MCF 10A (cell line): ENCODE results near the gene ZNG1B. TPM values are rescaled to one million over a fixed set of nuclear protein-coding genes. Genes with fewer than 3 reads are reported as not detected.
"Not testable (repeated sequence)": the region's sequence is repeated elsewhere in the genome, so short reads cannot be mapped to it uniquely, and the experiment has no call there.

ENCODE experiments used
- Bru-seq: library from RNA; stranded (reverse); fragments of 400-500 nt; gene quantifications from one replicate; lab custom pipeline; 2021; lab: Mats Ljungman, UMichigan
- BruChase-seq, 2 experiments: library from RNA; stranded (reverse); fragments of 400-500 nt; gene quantifications; one replicate each; lab custom pipeline; 2021; lab: Mats Ljungman, UMichigan
- BruUV-seq: library from RNA; stranded (reverse); fragments of 400-500 nt; replicated peaks from 2 replicates; lab custom pipeline; 2021; lab: Mats Ljungman, UMichigan
- CTCF ChIA-PET: fragments of 300-600 bp; sonication (Branson Sonifier 250); formaldehyde crosslinking; extraction: SDS; loops from one replicate; lab custom pipeline; 2021; ENCODE audit warnings: antibody characterized with exemption, inconsistent platforms; lab: Yijun Ruan, JAX
- POLR2A ChIA-PET: fragments of 300-600, 350-650 bp; sonication (Branson Sonifier 250); formaldehyde crosslinking; extraction: SDS; loops from one replicate; lab custom pipeline; 2020; ENCODE audit warnings: antibody characterized with exemption, inconsistent platforms; lab: Yijun Ruan, JAX
- DNase-seq: peaks from one replicate; pipeline ENCODE4 v3.0.0-alpha.2; 2018; ENCODE audit not compliant: unreplicated experiment
- H3K27ac Mint-ChIP-seq: one replicate; pipeline ENCODE4 v1.8.0; 2022; ENCODE audit warnings: mild to moderate bottlenecking, low read depth, mixed read lengths; ENCODE audit not compliant: unreplicated experiment
- H3K27me3 Mint-ChIP-seq: one replicate; pipeline ENCODE4 v1.8.0; 2022; ENCODE audit warnings: mixed read lengths; ENCODE audit not compliant: insufficient read depth, unreplicated experiment
- H3K36me3 Mint-ChIP-seq: one replicate; pipeline ENCODE4 v1.8.0; 2022; ENCODE audit warnings: mild to moderate bottlenecking, moderate library complexity, mixed read lengths; ENCODE audit not compliant: insufficient read depth, unreplicated experiment
- H3K4me1 Mint-ChIP-seq: one replicate; pipeline ENCODE4 v1.8.0; 2022; ENCODE audit warnings: mixed read lengths; ENCODE audit not compliant: insufficient read depth, unreplicated experiment
- H3K4me3 Mint-ChIP-seq: one replicate; pipeline ENCODE4 v1.8.0; 2022; ENCODE audit warnings: mild to moderate bottlenecking, moderate library complexity, mixed read lengths; ENCODE audit not compliant: unreplicated experiment
- H3K9me3 Mint-ChIP-seq: one replicate; pipeline ENCODE4 v1.8.0; 2022; ENCODE audit warnings: mixed read lengths; ENCODE audit not compliant: unreplicated experiment
- CTCF ChIP-seq: fragments of 200-600 bp; IDR thresholded peaks from one replicate; pipeline ENCODE4 v1.8.0; 2022; ENCODE audit warnings: antibody characterized with exemption, mild to moderate bottlenecking; ENCODE audit not compliant: unreplicated experiment
- intact Hi-C: fragments of 100-400 bp; cut with micrococcal nuclease; formaldehyde crosslinking; loops from 2 replicates; pipeline ENCODE4 v1.14.1; 2022
- long read RNA-seq: library from polyadenylated mRNA; stranded (forward); transcript quantifications from one replicate; pipeline ENCODE4 v2.0.0, GENCODE V29; 2022
- total RNA-seq: library from RNA; stranded (reverse); gene quantifications from 2 replicates; pipeline ENCODE4 v1.2.3, GENCODE V29; 2022

ZNG1B gene
- 44.6 and 48.5 TPM in 2 replicates for total RNA-seq
- percentile 88 among the genes with signal in this experiment for Bru-seq, nascent RNA
- percentile 81 among the genes with signal in this experiment for BruChase-seq, experiment 1, labeled RNA remaining after a 6-hour chase
- percentile 89 among the genes with signal in this experiment for BruChase-seq, experiment 2, labeled RNA remaining after a 2-hour chase
- long read RNA-seq, transcript CBWD2-201 (15 exons, 1,812 nt) = major isoform, 48 of 133 reads
- long read RNA-seq, transcript CBWD2-203 (14 exons, 1,665 nt) = minor isoform, 7 of 133 reads
- long read RNA-seq, transcript CBWD2-202 (16 exons, 1,740 nt) = minor isoform, 22 of 133 reads
- long read RNA-seq, transcript CBWD2-209 (3 exons, 880 nt) = minor isoform, 7 of 133 reads
- long read RNA-seq, partial matches to known transcripts = 14 of 133 reads
- long read RNA-seq, other reads (novel, unspliced or antisense) = 33 of 133 reads

DNA sequence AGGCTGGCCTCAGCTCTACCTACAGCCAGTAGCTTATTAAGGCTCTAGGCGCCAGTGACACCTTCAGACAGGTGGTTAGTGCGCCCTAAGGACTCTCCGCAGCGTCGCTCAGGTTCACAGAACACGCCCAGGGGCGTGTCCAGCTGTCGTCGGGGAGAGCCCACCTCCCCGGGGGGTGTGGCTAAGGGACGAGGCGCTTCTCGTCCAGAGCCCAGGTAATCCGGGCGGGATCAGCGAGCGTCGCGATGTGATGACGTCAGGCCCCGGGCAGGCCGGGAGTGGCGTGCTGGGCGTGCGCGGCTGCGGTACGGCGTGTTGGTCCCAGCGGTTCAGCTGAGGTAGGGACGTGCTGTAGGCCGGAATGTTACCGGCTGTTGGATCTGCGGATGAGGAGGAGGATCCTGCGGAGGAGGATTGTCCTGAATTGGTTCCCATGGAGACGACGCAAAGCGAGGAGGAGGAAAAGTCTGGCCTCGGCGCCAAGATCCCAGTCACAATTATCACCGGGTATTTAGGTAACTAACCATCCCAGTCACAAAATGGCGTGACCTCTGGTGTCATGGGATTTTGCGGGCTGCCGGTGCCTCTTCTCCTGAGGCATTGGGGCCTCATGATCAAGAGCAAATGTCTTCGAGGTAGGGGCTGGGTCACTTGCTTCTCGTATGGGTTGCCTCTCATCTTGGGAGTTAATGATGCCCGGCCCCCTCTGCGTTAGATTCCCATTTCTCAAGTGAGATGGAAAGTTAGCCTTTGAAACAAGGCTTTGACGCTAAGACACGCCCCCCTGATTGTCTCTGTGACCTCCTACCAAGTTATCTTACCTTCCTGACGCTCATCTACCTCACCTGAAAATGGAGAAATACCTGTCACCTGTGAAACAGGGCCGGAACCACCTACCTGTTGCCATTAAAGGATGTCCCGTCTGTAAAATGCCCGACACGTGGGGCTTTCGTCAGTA lies at the start of gene ZNG1B:
Gene ZNG1B, plus strand, starts transcription at position 184 of the 958 bp plus-strand sequence. Its CDS starts 178 bp downstream, at position 362.
- Mint-ChIP-seq H3K36me3 (peaks cover 11% of the 10 kb centered on the region), H3K27ac (peak within 1 kb of the TSS; percentile 91), H3K4me3 (peak within 1 kb of the TSS; percentile 87)
- H3K4me1 Mint-ChIP-seq, POLR2A ChIA-PET, intact Hi-C loops, H3K9me3 Mint-ChIP-seq, CTCF ChIA-PET, H3K27me3 Mint-ChIP-seq: not testable (repeated sequence)
- BruUV-seq = TSS peak; percentile 66
- peak; percentile 18 for DNase-seq

GRCh38 chr2:113390124-113390849 lies 47.2 kb upstream of the ZNG1B start:
- intact Hi-C loops = loop anchor here (2.0 to 5.0 kb wide), 4 partner anchors 143 to 308 kb away; no protein-coding TSS in a partner anchor
- no peaks in the 10 kb centered on the region for H3K27me3 Mint-ChIP-seq
- peak; percentile 78 for DNase-seq
- H3K27ac Mint-ChIP-seq = no peak overlapping the region
- no peaks in the 10 kb centered on the region for H3K9me3 Mint-ChIP-seq
- TF ChIP-seq CTCF = peak; percentile 85
- no peak overlapping the region for H3K4me3 Mint-ChIP-seq
- POLR2A ChIA-PET = interaction anchor here (0.7 to 1.7 kb wide), 5 partner anchors 77 to 252 kb away, joined by 3 to 10 read pairs (median 4); no protein-coding TSS in a partner anchor
- H3K4me1 Mint-ChIP-seq = no peaks in the 10 kb centered on the region
- no TSS peak for BruUV-seq
- CTCF ChIA-PET = interaction anchor here (0.6 to 3.7 kb wide), 61 partner anchors 9 to 691 kb away, joined by 3 to 74 read pairs (median 5); partner anchors contain the start of gene IL1RN
- H3K36me3 Mint-ChIP-seq = no peaks in the 10 kb centered on the region

DNA sequence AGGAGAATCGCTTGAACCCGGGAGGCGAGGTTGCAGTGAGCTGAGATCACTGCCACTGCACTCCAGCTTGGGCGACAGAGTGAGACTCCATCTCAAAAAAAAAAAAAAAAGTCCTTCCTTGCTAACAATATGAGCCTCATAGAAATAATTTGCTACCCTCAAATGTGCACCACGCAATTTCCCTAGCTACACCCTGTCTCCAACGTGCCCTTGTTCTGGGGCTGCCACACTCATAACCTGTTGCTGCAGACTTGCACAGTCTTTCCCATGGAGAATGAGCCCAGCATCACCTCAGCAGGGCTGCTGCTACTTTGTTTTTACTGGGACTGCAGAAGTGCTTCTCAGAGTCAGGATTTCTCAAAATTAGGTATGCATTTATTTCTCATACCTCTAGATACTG lies 46.4 kb upstream of the ZNG1B start:
- Mint-ChIP-seq H3K36me3 (no peaks in the 10 kb centered on the region), H3K27ac (no peak overlapping the region), H3K9me3 (no peaks in the 10 kb centered on the region), H3K4me1 (no peaks in the 10 kb centered on the region), H3K4me3 (no peak overlapping the region), H3K27me3 (no peaks in the 10 kb centered on the region)
- TF ChIP-seq CTCF = no peak
- intact Hi-C loops = loop anchor here (2.0 to 5.0 kb wide), 4 partner anchors 144 to 309 kb away; no protein-coding TSS in a partner anchor
- no peak for DNase-seq
- ChIA-PET CTCF (interaction anchor here (0.6 to 3.7 kb wide), 48 partner anchors 8 to 409 kb away, joined by 3 to 74 read pairs (median 6); no protein-coding TSS in a partner anchor), POLR2A (interaction anchor here (1.7 kb wide), 1 partner anchor 253 kb away, joined by 10 read pairs; no protein-coding TSS in a partner anchor)
- no TSS peak for BruUV-seq

DNA sequence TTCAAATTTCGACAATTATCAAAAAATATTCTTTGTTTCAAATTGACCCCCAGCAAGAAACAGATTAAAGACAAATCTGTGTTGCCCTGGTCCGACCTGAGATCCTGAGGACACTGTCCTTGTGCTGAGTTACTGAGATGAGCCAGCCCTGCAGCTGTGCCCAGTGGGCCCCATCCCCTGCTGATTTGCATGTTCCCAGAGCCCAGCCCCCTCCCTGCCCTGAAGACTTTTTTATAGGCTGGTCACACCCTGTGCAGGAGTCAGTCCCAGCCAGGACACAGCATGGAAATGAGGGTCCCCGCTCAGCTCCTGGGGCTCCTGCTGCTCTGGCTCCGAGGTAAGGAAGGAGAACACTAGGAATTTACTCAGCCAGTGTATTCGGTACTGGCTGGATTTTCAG lies 31.4 kb upstream of the ZNG1B start:
- no peak for DNase-seq
- intact Hi-C loops = no loop called here
- no peaks in the 10 kb centered on the region for H3K9me3 Mint-ChIP-seq
- CTCF ChIA-PET = no interaction called here
- TF ChIP-seq CTCF = no peak
- H3K4me1 Mint-ChIP-seq = no peaks in the 10 kb centered on the region
- no peak overlapping the region for H3K27ac Mint-ChIP-seq
- no peak overlapping the region for H3K4me3 Mint-ChIP-seq
- BruUV-seq = no TSS peak
- POLR2A ChIA-PET = no interaction called here
- H3K27me3 Mint-ChIP-seq = no peaks in the 10 kb centered on the region
- peaks cover 10% of the 10 kb centered on the region for H3K36me3 Mint-ChIP-seq
